ENCODE results near the gene IL9.

The IL9 gene

GRCh38 chr5:135934939-135935338, 39.3 kb upstream of the IL9 start:
- no peak overlapping the region for H3K27ac ChIP-seq (ENCODE audit: low read depth, low read length, poor library complexity, severe bottlenecking)
- TF ChIP-seq EZH2 (IDR thresholded peaks at IDR 0.05; ENCODE audit: borderline replicate concordance, low read length) (no peak), CTCF (IDR thresholded peaks at IDR 0.05; ENCODE audit: low read length) (no peak)
- H4K20me1 ChIP-seq (ENCODE audit: insufficient read depth, low read length): no peaks in the 10 kb centered on the region
- H3K27me3 ChIP-seq (ENCODE audit: insufficient read depth, low read length): no peaks in the 10 kb centered on the region
- no peaks in the 10 kb centered on the region for H3K4me1 ChIP-seq (ENCODE audit: insufficient read depth, low read length, severe bottlenecking)
- no peaks in the 10 kb centered on the region for H3K9me2 ChIP-seq (ENCODE audit: low read depth, low read length)
- no peaks in the 10 kb centered on the region for H3K9me3 ChIP-seq (ENCODE audit: low read length)
- H3K36me3 ChIP-seq (ENCODE audit: insufficient read depth, low read length): no peaks in the 10 kb centered on the region
- no peaks in the 10 kb centered on the region for H3K79me2 ChIP-seq (ENCODE audit: insufficient read depth, low read length)
- H2AFZ ChIP-seq (ENCODE audit: low read length): no peak overlapping the region
- H3F3A ChIP-seq (ENCODE audit: insufficient read depth, low read length): no peaks in the 10 kb centered on the region
- no peak overlapping the region for H3K4me3 ChIP-seq (ENCODE audit: low read depth, low read length, poor library complexity, severe bottlenecking)
- H3K9ac ChIP-seq (ENCODE audit: low read length): no peak overlapping the region
- no peak overlapping the region for H3K4me2 ChIP-seq (ENCODE audit: low read length)

GRCh38 chr5:135930949-135931295, 35.3 kb upstream of the IL9 start:
- no peak overlapping the region for H3K4me3 ChIP-seq (ENCODE audit: low read depth, low read length, poor library complexity, severe bottlenecking)
- no peak overlapping the region for H3K27ac ChIP-seq (ENCODE audit: low read depth, low read length, poor library complexity, severe bottlenecking)
- H4K20me1 ChIP-seq (ENCODE audit: insufficient read depth, low read length): no peaks in the 10 kb centered on the region
- H3K9me2 ChIP-seq (ENCODE audit: low read depth, low read length): no peaks in the 10 kb centered on the region
- no peak overlapping the region for H3K4me2 ChIP-seq (ENCODE audit: low read length)
- no peaks in the 10 kb centered on the region for H3K79me2 ChIP-seq (ENCODE audit: insufficient read depth, low read length)
- H3K9ac ChIP-seq (ENCODE audit: low read length): no peak overlapping the region
- no peaks in the 10 kb centered on the region for H3K27me3 ChIP-seq (ENCODE audit: insufficient read depth, low read length)
- H3K36me3 ChIP-seq (ENCODE audit: insufficient read depth, low read length): no peaks in the 10 kb centered on the region
- TF ChIP-seq CTCF (IDR thresholded peaks at IDR 0.05; ENCODE audit: low read length) (no peak), EZH2 (IDR thresholded peaks at IDR 0.05; ENCODE audit: borderline replicate concordance, low read length) (no peak)
- no peaks in the 10 kb centered on the region for H3K4me1 ChIP-seq (ENCODE audit: insufficient read depth, low read length, severe bottlenecking)
- H3F3A ChIP-seq (ENCODE audit: insufficient read depth, low read length): no peaks in the 10 kb centered on the region
- H3K9me3 ChIP-seq (ENCODE audit: low read length): no peaks in the 10 kb centered on the region
- H2AFZ ChIP-seq (ENCODE audit: low read length): no peak overlapping the region

GRCh38 chr5:135930029-135930948, 34.6 kb upstream of the IL9 start:
- no peaks in the 10 kb centered on the region for H3K36me3 ChIP-seq (ENCODE audit: insufficient read depth, low read length)
- no peaks in the 10 kb centered on the region for H3K9me2 ChIP-seq (ENCODE audit: low read depth, low read length)
- no peaks in the 10 kb centered on the region for H3K79me2 ChIP-seq (ENCODE audit: insufficient read depth, low read length)
- no peak overlapping the region for H2AFZ ChIP-seq (ENCODE audit: low read length)
- no peak overlapping the region for H3K4me2 ChIP-seq (ENCODE audit: low read length)
- H3K27me3 ChIP-seq (ENCODE audit: insufficient read depth, low read length): no peaks in the 10 kb centered on the region
- no peaks in the 10 kb centered on the region for H3K9me3 ChIP-seq (ENCODE audit: low read length)
- H3F3A ChIP-seq (ENCODE audit: insufficient read depth, low read length): no peaks in the 10 kb centered on the region
- no peaks in the 10 kb centered on the region for H4K20me1 ChIP-seq (ENCODE audit: insufficient read depth, low read length)
- no peaks in the 10 kb centered on the region for H3K4me1 ChIP-seq (ENCODE audit: insufficient read depth, low read length, severe bottlenecking)
- H3K4me3 ChIP-seq (ENCODE audit: low read depth, low read length, poor library complexity, severe bottlenecking): no peak overlapping the region
- H3K27ac ChIP-seq (ENCODE audit: low read depth, low read length, poor library complexity, severe bottlenecking): no peak overlapping the region
- no peak for TF ChIP-seq EZH2 (IDR thresholded peaks at IDR 0.05; ENCODE audit: borderline replicate concordance, low read length)
- TF ChIP-seq CTCF (IDR thresholded peaks at IDR 0.05; ENCODE audit: low read length): no peak
- no peak overlapping the region for H3K9ac ChIP-seq (ENCODE audit: low read length)

All from OCI-LY1 (cell line).